K562 (cell line): ENCODE data around the gene CFAP126.

Source experiments
- CEBPB ChIP-seq: fragments of 450-650 bp; IDR thresholded peaks from 2 replicates; pipeline ENCODE4 v1.6.1; 2016; ENCODE audit warnings: missing genetic modification characterization, missing compliant biosample characterization
- DNMT1 ChIP-seq: fragments of 450-650 bp; IDR thresholded peaks from 2 replicates; pipeline ENCODE4 v1.6.1; 2016; ENCODE audit warnings: antibody characterized with exemption, mild to moderate bottlenecking
- EZH2 ChIP-seq: IDR thresholded peaks from 2 replicates; pipeline ENCODE4 v1.6.1; 2012; ENCODE audit warnings: low read depth, mild to moderate bottlenecking, inconsistent platforms, low read length, borderline replicate concordance
- GTF2F1 ChIP-seq: IDR thresholded peaks from 2 replicates; pipeline ENCODE4 v1.6.1; 2011; ENCODE audit warnings: low read depth, low read length, improper control_type of control experiment
- HOXB6 ChIP-seq: fragments of 250-450 bp; sonication (Bioruptor Pico); IDR thresholded peaks from 2 replicates; pipeline ENCODE4 v1.5.1; 2022; ENCODE audit warnings: mild to moderate bottlenecking, borderline replicate concordance
- NR3C1 ChIP-seq: sonication (generic); formaldehyde crosslinking; IDR thresholded peaks from 2 replicates; pipeline ENCODE4 v1.8.1; 2022; ENCODE audit warnings: missing genetic modification reagents
- NRF1 ChIP-seq, 2 experiments: fragments of 450-650 bp; IDR thresholded peaks in 1 of 2; conservative IDR thresholded peaks in 1 of 2; 2 replicates each; pipeline ENCODE4 v1.6.1; 2014; ENCODE audit warnings: mild to moderate bottlenecking in 2 of 2
- SOX6 ChIP-seq: fragments of 450-650 bp; IDR thresholded peaks from 2 replicates; pipeline ENCODE4 v1.6.1; 2014; ENCODE audit warnings: mild to moderate bottlenecking
- ZKSCAN3 ChIP-seq: fragments of 250-450 bp; sonication (Bioruptor Pico); IDR thresholded peaks from 2 replicates; pipeline ENCODE4 v1.4.0; 2020
- TF ChIP-seq, protein P1 (sequence below): fragments of 250-450 bp; sonication (Bioruptor Pico); IDR thresholded peaks from 2 replicates; pipeline ENCODE4 v1.5.0; 2021; ENCODE audit warnings: mild to moderate bottlenecking, moderate library complexity
- TF ChIP-seq, protein P2 (sequence below), 3 experiments: IDR thresholded peaks in 2 of 3; conservative IDR thresholded peaks in 1 of 3; 2 replicates each; pipeline ENCODE4 v1.5.1; 2011 to 2012; ENCODE audit warnings: low read length in 3 of 3, mild to moderate bottlenecking in 3 of 3, control low read depth in 2 of 3, improper control_type of control experiment in 1 of 3, inconsistent platforms in 1 of 3, low read depth in 1 of 3, mixed read lengths in 1 of 3, moderate library complexity in 1 of 3; ENCODE audit not compliant: insufficient read depth in 2 of 3
- TF ChIP-seq, protein P3 (sequence below): sonication (generic); formaldehyde crosslinking; IDR thresholded peaks from 2 replicates; pipeline ENCODE4 v1.8.0; 2022; ENCODE audit warnings: missing genetic modification reagents, mild to moderate bottlenecking, borderline replicate concordance
- TF ChIP-seq, protein P4 (sequence below): sonication (generic); formaldehyde crosslinking; IDR thresholded peaks from 2 replicates; pipeline ENCODE4 v1.9.0; 2022; ENCODE audit warnings: mild to moderate bottlenecking, missing genetic modification reagents

DNA sequence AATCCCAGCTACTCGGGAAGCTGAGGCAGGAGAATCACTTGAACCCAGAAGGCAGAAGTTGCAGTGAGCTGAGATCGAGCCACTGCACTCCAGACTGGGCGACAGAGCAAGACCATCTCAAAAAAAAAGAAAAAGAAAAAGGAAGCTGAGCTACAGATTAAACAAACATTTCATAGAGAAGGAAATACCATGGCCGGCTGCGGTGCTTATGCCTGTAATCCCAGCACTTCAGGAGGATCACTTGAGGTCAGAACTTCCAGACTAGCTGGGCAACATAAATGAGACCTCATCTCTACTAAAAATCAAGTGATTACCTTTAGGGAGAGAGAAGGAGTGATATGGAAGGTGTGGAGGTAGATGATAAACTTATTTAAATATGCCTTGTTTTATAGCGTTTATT lies 14.0 kb upstream of the CFAP126 start:
- TF ChIP-seq CEBPB = no peak
- TF ChIP-seq, protein P1, sequence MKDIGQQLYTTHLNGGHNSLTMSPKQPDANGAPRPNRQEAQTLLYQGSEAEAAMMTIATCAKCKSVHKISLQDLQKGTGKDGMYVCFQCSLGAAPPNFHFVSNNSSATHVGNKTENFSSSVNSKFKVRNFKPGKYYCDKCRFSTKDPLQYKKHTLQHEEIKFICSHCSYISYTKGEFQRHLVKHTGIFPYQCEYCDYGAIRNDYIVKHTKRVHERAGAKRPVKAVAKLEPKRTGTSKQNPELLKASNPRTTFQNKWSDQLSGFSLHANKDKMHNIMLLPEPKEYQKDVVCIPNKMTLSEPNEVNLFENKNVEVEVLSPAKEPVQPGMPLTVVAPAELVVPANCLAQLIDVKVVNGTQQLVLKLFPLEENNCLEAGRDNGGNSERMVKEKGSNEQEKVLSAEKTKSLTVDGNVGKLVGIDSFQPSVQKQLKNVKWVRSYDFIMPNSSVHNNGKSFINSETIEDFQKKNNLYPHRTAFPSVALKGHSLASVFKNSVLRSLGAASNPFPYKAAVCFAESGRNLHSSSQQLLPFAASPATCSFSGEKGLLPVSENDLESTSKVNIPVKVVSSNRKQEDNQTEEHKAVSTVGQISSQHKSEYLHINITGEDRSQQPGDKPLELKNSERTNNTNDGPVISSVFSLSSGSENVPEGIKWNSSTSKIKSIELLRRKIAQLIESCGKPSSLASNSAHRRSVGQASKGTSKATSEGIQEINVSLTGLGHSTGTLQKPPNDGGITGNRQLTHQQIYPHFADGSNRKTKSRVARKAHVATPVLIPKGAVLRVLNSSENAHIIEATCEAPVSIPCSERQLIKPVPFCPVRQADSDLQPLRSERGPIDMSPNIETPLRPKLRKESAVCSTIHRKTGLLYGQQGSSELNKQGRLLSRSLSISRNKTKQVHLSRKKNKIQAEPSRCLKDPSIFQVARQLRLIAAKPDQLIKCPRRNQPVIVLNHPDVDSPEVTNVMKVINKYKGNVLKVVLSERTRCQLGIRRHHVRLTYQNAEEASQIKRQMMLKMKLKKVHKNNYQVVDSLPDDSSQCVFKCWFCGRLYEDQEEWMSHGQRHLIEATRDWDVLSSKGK (CRISPR knock-in tag) = no peak
- TF ChIP-seq NRF1 (conservative IDR thresholded peaks at IDR 0.05 in 1 of 2, IDR thresholded peaks at IDR 0.05 in 1 of 2) = no peak
- no peak for TF ChIP-seq NR3C1
- TF ChIP-seq, protein P2, sequence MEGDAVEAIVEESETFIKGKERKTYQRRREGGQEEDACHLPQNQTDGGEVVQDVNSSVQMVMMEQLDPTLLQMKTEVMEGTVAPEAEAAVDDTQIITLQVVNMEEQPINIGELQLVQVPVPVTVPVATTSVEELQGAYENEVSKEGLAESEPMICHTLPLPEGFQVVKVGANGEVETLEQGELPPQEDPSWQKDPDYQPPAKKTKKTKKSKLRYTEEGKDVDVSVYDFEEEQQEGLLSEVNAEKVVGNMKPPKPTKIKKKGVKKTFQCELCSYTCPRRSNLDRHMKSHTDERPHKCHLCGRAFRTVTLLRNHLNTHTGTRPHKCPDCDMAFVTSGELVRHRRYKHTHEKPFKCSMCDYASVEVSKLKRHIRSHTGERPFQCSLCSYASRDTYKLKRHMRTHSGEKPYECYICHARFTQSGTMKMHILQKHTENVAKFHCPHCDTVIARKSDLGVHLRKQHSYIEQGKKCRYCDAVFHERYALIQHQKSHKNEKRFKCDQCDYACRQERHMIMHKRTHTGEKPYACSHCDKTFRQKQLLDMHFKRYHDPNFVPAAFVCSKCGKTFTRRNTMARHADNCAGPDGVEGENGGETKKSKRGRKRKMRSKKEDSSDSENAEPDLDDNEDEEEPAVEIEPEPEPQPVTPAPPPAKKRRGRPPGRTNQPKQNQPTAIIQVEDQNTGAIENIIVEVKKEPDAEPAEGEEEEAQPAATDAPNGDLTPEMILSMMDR (IDR thresholded peaks at IDR 0.05 in 2 of 3, conservative IDR thresholded peaks at IDR 0.05 in 1 of 3; ENCODE audit: insufficient read depth in 2 of 3, low read depth in 1 of 3, low read length in 3 of 3) = no peak
- TF ChIP-seq, protein P3, sequence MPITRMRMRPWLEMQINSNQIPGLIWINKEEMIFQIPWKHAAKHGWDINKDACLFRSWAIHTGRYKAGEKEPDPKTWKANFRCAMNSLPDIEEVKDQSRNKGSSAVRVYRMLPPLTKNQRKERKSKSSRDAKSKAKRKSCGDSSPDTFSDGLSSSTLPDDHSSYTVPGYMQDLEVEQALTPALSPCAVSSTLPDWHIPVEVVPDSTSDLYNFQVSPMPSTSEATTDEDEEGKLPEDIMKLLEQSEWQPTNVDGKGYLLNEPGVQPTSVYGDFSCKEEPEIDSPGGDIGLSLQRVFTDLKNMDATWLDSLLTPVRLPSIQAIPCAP (CRISPR knock-in tag) = no peak
- TF ChIP-seq, protein P4, sequence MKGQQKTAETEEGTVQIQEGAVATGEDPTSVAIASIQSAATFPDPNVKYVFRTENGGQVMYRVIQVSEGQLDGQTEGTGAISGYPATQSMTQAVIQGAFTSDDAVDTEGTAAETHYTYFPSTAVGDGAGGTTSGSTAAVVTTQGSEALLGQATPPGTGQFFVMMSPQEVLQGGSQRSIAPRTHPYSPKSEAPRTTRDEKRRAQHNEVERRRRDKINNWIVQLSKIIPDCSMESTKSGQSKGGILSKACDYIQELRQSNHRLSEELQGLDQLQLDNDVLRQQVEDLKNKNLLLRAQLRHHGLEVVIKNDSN (CRISPR knock-in tag) = no peak
- no peak for TF ChIP-seq EZH2
- TF ChIP-seq SOX6 = no peak
- no peak for TF ChIP-seq DNMT1
- no peak for TF ChIP-seq ZKSCAN3
- no peak for TF ChIP-seq HOXB6 (CRISPR knock-in tag)
- TF ChIP-seq GTF2F1 = no peak
